GM12892 (cell line): ENCODE results near the gene YWHAB.

Experiments used
- DNase-seq: peaks from one replicate; pipeline ENCODE4 v3.0.0; 2011; ENCODE audit not compliant: insufficient read length
- FAIRE-seq: peaks from 2 replicates; lab custom pipeline; 2011; peaks lifted over from hg19 to GRCh38; lab: Jason Lieb, UNC
- POLR2A ChIP-seq: IDR thresholded peaks from 2 replicates; pipeline ENCODE4 v1.6.1; 2011; ENCODE audit warnings: low read depth, low read length, control low read depth
- POLR2AphosphoS5 ChIP-seq: IDR thresholded peaks from 2 replicates; pipeline ENCODE4 v1.6.1; 2011; ENCODE audit warnings: low read depth, low read length, control low read depth
- TAF1 ChIP-seq: IDR thresholded peaks from 2 replicates; pipeline ENCODE4 v1.6.1; 2011; ENCODE audit warnings: low read depth, mild to moderate bottlenecking, control low read depth, low read length, borderline replicate concordance

YWHAB gene

DNA sequence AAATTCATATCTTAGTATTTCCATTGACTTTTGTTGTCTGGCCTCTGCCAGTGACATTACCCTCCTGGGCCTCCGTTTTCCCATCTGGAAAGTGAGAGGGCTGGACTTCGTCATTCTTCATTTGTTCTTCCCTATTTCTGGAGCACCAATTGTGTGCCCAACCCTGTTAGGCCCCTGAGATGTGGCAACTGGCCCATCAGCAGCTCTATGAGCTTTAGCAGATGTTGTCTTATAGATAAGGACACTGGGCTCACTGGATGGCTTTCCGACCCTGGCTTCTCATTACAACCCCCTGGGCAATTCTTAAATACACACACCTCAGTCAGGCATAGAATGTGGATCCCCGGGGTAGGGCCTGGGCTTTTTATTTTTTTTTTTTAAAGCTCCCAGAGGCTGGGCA lies 39.0 kb downstream of the YWHAB start:
- TF ChIP-seq TAF1 = no peak
- TF ChIP-seq POLR2AphosphoS5 = no peak
- TF ChIP-seq POLR2A = no peak
- DNase-seq (no peak), FAIRE-seq (no peak)

DNA sequence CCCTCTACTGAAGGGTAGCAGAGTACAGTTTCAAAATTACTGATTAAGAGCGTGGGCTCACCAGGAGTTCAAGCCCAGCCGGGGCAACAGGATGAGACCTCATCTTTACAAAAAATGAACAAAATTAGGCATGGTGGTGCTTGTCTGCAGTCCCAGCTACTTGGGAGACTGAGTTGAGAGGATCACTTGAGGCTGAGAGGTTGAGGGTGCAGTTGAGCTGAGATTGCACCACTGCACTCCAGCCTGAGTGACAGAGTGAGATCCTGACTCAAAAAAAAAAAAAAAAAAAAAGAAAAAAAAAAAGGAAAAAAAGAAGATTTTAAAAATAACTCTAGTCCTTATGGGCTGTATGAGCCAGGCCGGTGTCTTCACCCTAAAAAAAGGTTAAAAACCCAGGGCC lies 43.1 kb downstream of the YWHAB start:
- FAIRE-seq (no peak), DNase-seq (no peak)
- TF ChIP-seq TAF1 (no peak), POLR2AphosphoS5 (no peak), POLR2A (no peak)

DNA sequence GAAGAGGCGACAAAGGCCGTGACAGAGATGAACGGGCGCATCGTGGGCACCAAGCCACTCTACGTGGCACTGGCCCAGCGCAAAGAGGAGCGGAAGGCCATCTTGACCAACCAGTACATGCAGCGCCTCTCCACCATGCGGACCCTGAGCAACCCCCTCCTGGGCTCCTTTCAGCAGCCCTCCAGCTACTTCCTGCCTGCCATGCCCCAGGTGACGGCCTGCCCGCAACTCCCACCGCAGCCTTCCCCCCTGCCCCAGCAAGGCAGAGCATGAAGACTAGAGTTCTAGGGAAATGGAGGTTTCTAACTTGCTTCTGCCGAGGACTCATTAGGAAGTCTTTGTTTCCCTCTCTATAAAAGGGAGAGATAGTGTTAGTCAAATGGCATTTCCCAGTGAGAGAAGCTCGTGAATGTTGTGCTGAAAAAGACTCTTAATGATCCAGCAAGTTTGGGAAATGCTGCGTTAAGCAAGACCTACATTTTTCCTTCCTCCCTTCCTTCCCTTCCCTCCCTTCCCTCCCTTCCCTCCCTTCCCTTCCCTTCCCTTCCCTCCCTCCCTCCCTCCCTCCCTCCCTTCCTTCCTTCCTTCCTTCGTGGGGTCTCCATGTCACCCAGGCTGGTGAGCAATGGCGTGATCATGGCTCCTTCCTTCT lies 45.1 kb downstream of the YWHAB start:
- TF ChIP-seq TAF1 = no peak
- TF ChIP-seq POLR2AphosphoS5 = no peak
- TF ChIP-seq POLR2A = no peak
- FAIRE-seq (no peak), DNase-seq (no peak)

DNA sequence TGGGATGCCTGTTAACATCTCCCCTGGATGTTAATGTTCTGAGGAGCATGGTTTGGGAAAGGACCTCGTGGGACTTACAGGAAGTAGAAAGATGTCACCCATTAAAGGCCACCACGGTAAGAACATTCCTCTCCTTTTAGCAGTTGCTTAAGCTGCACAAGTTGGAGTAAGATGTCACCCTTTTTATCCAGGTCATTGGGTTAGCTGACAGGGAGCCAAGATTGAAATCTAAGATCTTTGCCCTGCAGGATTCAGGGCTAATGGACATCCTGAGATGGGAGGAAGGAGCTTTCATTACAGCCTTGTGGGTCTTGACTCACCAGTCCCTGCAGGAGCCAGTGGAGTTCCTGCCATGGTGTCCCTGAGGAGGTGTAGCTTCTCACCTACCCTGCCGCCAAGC lies 46.4 kb downstream of the YWHAB start:
- no peak for DNase-seq
- no peak for FAIRE-seq
- no peak for TF ChIP-seq TAF1
- TF ChIP-seq POLR2AphosphoS5 = no peak
- TF ChIP-seq POLR2A = no peak

DNA sequence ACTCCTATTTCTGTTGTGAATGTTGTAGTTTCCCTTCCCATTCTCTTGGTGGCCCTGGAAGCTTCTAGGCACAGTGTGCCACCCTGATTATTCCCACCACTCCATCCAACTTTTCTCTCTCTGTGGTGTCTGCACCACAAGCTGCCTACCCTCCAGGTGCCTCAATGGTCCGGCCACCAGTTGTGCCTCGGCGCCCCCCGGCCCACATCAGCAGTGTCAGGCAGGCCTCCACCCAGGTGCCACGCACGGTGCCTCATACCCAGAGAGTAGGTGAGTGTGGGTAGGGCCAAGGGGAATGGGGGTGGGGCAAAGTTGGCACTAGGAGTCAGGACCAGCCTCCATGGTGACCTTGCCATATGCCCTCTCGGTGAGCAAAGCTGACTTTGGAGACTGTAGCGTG lies 47.4 kb downstream of the YWHAB start:
- no peak for DNase-seq
- TF ChIP-seq POLR2A (no peak), POLR2AphosphoS5 (no peak), TAF1 (no peak)
- FAIRE-seq = no peak

DNA sequence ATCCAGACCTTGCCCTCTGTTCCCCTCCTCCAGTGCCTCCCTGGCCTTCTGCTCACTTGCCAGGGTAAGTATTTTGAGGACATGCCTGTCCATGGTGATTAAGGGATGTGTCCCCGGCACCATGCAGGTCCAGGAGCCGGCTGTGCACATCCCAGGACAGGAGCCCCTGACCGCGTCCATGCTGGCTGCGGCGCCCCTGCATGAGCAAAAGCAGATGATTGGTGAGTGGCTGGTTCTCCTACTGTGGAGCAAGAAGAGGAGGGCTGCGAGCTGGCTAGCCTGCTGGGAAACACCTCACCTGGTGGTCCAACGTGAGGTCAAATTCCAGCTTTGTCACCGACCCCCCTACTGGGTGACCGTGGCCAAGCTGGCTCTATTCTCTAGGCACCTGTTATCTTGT lies 51.0 kb downstream of the YWHAB start:
- TF ChIP-seq POLR2AphosphoS5 (no peak), TAF1 (no peak), POLR2A (no peak)
- FAIRE-seq (no peak), DNase-seq (no peak)

DNA sequence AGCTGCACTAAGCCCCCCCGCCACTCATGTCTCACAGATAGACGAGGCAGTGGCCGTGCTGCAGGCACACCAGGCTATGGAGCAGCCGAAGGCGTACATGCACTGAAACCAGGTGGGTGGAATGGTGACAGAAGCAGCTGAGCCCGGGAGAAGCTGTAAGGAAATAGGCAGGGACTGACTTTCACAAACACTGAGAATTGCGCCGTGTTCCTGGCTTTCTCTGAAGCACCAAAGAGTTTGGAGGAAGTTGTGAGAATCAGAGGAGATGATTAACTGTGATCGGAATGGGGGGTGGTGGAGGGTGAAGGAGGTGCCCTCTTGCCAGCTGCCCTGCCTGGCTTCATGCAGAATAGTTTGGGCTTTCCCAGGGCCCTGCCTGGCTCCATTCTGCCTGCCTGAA lies 53.1 kb downstream of the YWHAB start:
- no peak for FAIRE-seq
- TF ChIP-seq POLR2A (no peak), POLR2AphosphoS5 (no peak), TAF1 (no peak)
- no peak for DNase-seq

DNA sequence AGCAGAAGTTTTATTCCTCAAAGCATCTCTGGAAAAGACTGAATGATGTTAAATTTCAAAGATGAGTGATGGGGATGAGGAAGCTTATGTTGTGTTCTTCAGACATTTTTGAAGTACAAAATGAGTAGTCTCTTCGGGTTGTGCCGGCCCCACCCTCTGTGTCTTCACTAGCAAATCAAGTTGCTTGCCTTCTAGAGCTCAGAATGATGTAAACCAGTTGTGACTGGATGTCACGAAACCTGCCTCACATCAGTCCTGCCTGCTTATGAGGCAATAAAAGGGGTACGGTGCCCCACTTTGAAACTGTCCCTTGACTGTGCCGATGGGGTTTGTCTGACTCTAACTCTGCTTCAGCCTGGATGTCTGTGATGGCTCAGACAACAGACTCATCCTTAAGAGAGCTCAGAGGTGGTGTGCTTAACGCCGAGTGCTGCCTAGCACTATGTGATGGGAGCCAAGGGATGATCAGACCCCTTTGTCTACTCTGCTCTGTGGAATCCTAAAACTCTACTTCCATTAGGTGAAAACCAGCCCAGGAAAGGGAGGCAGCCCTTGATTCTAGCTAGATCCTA lies 55.7 kb downstream of the YWHAB start:
- FAIRE-seq (no peak), DNase-seq (no peak)
- TF ChIP-seq POLR2AphosphoS5 (peak; percentile 32; the same call in 1 of the 2 replicates), TAF1 (no peak), POLR2A (0 out of 2 replicates have a peak, but pooled peaks have one; percentile 15)

DNA sequence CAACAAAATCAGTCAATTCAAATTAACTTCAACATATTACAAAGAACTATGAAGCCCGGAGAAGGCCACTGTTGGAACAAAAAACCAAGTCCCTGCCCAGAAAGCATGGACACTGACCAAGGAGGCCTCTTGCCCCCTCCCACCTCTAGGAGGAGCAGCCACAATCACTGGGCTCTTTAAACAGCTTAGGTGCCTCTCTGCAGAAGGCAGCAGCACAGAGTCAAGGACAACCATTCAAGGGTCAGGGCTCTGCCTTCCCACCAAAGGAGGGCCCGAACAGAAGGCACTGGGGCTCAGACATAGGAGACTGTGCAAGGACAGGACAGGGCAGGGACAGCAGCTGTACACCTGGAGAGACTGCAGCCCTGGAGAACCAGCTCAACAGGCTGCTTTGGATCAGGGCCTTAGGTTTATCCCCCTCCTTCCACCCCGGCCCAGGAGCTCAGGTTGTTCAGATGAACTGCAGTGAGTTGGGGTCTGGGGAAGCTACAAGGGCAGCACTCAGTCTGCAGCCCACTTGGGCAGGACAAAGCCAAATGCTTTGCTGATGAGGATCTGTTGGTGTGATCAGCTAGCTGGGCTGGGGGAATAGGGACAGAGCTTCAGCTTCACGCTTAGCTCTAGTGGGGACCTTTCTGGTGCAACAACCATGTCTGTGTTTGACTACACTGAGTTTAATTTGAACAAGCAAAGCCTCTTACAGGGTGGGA lies 56.9 kb downstream of the YWHAB start:
- FAIRE-seq (no peak), DNase-seq (no peak)
- TF ChIP-seq TAF1 = no peak
- no peak for TF ChIP-seq POLR2AphosphoS5
- TF ChIP-seq POLR2A = no peak

DNA sequence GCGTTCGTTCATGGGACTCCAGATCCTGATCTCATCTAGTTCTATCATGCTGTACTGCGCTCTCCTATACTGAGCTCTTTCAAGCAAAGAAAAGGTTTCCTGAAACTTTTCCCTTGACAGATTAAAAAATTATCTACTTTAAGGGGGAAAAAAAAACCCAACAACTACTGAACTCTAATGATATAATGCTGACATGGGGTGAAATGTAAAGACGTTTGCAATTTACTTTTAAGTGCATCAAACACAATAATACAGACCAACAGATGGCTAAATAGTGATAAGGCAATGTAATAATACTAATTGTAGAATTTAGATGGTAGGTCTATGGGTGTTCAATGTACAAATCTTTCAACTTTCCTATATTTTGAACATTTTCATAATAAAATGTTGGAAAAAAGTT lies 58.3 kb downstream of the YWHAB start:
- TF ChIP-seq POLR2A (no peak), TAF1 (no peak), POLR2AphosphoS5 (no peak)
- no peak for DNase-seq
- no peak for FAIRE-seq

DNA sequence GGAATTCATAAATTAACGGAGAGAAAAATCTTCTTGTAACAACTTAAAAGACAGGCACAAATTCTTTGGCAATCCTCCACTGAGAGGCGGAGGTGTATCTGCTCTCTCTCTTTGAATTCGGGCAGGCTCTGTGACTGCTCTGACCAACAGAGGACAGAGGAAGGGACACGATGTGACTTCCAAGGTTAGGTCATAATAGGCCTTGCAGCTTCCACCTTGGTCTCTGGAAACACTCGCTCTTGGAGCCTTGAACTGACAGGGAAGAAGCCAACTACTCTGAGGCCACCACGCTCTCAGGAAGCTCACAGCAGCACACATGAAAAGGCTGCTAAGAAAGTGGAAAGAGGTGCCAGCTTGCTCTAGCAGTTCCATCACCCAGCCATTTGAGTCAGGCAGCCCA lies 59.8 kb downstream of the YWHAB start:
- TF ChIP-seq POLR2AphosphoS5 (no peak), TAF1 (no peak), POLR2A (no peak)
- DNase-seq (no peak), FAIRE-seq (no peak)

DNA sequence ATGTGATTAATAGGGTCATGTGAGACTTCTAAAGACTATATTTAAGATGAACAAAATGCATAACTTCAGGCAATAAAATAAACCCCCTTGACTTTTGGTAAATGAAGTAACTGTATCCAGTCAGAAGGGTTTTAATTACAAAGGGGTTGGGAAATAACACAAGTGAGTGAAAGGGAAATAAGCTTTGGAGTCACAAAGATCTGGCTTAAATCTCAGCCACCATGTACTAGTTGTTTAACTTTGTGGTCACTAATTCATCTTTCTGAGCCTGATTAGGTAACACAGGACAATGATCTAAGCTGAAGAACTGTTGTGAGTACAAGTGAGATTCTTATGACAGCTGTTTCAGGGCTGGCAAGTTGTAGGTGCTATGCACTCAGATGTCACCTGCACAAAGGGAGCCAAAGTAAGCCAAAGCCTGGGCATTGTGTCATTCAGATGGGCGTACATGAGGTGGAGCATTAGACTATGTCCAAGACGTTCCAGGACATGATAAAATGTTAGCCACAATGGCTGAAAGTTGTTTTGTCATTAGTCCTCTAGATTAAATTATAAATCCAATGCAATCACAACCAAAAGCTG lies 60.9 kb downstream of the YWHAB start:
- no peak for FAIRE-seq
- no peak for DNase-seq
- no peak for TF ChIP-seq POLR2AphosphoS5
- no peak for TF ChIP-seq TAF1
- no peak for TF ChIP-seq POLR2A
